Hematopoietic multipotent progenitor cell treated with erythropoietin and hydrocortisone succinate and interleukin-3 and kit ligand, for 8 days (in vitro differentiated cells): ENCODE results near the gene CXCR4.

Experiments used
- DNase-seq: peaks from one replicate; pipeline ENCODE4 v3.0.0-alpha.2; 2015

The CXCR4 gene

DNA sequence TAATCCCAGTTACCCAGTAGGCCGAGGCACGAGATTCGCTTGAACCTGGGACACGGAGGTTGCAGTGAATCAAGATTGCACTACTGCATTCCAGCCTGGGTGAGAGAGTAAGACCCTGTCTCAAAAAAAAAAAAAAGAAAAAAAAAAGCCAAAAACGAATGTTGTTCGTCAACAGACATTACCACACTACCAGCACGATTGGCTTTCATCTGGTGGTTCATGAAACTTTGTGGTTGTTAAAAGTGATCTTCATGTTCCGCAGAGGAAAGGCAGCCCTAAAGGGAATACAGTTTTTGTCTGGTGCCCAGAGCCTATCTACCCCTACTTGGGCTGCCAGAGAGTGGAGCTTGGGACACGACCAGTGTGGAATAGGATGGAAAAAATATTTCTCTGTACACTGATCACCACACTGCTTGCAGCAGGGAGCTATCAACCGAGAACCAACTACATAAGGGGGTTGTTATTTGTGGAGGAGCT lies 13.6 kb upstream of the CXCR4 start:
- DNase-seq, result no peak

DNA sequence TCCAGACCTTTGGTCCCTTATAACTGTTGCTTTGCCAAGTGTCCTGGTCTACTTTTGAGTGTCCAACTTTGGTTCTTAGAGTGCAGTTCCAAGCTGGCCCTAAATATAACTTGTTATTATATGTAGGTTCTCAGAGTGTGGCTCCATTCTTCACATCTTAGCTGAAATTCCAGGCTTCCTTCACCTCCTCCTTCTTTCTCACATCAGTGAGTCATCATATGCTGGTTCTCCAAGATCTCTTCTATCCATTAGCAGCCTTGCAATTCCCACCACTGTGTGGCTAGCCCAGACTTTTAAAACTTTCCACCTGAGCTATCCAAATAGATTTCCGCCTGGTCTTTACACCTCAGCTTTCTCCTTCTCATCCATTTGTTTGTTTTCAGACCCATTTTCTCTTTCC lies 12.6 kb upstream of the CXCR4 start:
- no peak for DNase-seq

DNA sequence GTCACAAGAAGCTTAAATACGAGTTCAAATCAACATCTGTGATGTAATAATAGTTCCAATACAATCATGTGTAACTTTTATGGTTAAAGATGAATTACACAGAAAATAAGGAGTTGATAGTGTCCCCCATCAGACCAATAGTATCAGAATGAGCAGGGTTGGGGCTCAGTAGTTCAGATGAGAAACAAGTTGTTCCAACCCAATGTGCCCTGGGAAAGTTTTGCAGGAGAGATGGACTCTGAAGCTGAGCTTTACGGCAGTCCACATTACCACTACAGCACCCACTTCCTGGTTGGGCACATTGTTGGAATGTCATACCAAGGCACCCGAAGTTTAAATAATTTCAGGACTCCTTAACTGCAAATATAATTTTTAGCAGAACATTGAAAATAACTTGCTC lies 12.1 kb upstream of the CXCR4 start:
- DNase-seq, result no peak

DNA sequence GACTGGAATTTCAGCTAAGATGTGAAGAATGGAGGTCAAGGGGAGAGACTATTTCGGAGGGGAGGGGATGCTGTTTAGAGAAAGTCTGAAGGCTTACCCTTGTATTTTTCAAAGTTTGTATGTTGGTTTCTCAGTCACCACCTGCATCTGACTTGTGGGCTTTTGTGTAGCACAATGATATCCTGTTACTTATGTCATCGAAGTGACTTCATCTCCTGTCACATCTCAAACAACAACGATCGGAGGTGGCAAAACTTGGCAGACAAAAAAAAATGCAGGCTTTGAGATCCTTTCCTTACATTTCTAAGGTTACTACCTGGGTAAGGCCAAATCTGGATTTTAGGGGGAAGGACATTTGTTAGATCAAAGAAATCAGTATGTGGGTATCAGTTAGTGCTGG lies 11.7 kb upstream of the CXCR4 start:
- no peak for DNase-seq

DNA sequence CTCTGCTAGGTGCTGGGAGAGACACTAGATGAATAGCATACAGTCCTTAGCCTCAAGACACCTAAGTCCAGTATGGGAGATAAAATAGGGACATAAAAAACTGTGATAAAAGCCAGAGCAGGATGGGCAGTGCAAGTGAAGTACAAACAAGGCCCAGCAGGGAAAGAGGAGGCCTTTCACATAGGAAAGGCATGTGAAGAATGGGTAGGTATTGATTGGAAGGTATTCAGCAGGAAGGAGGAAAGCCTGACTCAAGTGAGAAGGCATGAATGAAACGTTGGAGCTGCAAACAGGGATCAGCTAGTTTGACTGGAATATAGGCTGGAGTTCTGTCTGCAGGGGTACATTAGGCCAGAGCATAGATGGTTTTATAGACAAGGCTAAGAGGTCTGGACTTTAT lies 11.0 kb upstream of the CXCR4 start:
- no peak for DNase-seq

DNA sequence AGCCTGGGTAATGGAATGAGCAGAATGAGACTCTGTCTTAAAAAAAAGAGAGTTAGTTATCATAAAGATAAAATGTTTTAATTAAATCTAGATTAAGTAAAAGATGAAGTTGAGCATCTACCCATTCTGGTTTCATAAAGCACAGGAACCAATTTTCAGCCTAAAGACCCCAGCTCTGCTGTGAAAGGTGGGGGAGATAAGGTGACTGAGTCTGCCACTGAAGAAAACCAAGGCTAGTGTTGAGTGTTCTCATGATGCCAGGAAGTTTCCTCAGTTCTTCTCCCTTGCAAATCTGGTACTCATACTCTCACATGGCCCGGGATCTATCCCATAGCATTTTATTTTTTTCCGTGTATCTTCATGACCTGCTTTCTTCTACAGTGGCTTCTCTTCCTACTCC lies 10.4 kb upstream of the CXCR4 start:
- DNase-seq, result no peak

DNA sequence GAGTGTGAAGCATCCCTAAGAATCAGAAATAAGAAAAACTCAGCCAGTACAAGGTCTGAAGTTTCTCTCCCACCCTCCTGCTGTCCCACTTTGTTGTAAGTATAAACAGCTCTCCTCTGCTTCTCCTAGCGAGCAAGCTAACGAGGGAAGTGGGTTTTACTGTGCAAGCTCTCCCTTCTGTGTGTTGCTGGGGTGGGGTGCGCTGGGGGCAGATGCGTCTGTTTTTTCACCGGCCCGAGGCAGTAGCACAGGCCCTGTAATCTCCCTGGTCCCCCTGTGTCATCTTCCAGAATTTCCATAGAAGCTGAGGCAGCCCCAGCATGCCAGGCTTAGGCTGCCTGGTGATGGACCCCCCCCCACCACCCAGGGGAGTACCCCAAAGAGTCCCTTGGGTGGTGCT lies 9.4 kb upstream of the CXCR4 start:
- no peak for DNase-seq

DNA sequence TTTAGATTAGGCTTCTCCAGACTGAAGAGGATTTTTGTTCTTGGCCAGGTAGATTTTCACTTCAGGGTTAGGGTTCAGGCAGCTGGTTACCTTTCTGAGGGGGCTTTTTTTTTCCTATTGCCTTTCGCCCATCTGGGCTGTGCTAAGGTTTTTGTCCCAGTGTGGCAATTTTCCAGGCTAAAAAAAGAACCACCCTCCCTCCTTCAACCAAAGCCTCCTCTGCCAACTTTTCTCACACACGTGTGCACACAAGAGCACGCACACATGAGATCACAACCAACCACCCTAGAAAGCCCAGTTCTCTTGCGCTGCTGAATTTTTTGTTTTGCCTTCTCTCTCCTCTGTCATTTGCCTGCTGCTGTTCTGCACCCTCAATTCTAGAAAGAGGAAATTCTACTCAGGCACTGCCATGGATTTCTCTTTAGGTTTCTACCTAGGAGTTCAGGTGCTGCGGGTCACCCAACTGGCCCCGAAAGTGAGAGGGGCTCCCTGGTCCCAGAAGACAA lies 8.5 kb upstream of the CXCR4 start:
- no peak for DNase-seq

DNA sequence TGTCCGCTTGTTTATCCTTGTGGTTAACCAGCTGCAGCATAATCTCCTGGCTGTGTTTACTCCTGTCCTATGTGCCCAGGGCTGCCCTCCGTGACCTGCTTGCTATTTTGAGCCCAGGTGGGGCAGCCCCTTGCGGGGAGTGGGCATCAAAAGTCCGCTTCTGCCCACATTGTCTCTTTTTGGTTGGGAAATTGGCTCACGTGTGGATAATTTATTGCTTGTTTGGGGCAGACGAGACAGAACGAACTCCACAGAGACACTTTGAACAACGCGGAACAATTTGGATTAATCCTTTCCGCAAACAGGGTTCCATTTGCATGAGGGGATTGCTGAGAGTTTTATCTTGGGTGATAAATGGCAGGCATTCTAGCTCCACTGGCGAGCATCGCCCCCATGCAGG lies 8.1 kb upstream of the CXCR4 start:
- no peak for DNase-seq

DNA sequence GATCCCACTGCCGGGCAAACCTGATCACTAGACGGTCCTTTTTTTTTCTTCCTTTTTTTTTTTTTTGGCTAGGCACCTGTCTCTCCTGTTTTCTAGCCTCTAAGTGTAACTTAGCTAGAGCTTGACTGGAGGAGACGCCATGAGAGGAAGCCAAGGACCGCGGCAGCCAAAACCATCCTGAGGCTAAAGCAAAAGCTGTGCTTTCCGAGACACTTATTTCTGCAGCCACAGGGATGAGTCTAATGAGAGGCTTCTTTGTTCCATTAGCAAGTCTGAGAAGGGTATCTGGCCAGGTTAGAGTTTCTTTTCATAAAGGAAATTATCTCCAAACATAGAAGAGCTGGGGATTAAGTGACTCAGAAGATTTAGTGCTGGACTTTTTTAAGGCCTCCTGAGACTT lies 7.3 kb upstream of the CXCR4 start:
- DNase-seq, result no peak

DNA sequence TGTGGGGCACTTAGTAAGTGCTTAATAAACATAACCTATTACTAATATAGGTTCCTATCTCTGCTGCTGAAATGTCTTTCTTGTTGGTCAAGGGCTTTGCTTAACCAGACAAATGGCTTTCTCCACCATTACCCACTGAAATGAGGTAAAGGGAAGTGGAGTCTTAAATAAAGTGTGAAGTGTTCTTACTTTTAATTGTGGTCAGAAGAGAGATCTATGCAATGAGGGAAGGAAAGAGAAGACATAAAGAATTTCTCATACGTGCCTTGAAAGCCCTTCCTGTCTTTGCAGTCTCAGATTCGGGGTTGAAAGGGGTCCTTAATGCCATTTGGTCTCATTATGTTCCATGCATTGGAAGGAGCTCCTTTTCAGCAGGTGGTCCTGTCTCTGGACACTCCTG lies 6.9 kb upstream of the CXCR4 start:
- no peak for DNase-seq

DNA sequence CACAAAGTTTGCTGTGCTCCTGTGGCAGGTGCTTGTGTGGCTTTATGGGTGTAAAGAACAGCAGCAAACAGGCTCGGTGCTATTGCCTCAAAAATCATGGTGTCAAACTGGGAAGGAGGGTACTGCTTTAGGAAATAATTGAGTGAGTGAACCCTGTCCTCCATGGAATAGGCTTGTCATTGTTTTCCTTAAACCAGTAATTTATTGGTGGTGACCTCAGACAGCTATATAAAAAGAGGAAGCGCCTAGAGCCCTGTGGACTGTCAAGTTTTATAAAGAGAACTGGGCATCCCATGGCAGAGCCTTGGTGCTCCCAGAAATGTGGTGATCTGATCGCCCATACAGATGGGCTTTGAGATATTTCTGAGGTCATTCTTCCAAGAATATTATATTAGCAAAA lies 4.7 kb upstream of the CXCR4 start:
- no peak for DNase-seq

DNA sequence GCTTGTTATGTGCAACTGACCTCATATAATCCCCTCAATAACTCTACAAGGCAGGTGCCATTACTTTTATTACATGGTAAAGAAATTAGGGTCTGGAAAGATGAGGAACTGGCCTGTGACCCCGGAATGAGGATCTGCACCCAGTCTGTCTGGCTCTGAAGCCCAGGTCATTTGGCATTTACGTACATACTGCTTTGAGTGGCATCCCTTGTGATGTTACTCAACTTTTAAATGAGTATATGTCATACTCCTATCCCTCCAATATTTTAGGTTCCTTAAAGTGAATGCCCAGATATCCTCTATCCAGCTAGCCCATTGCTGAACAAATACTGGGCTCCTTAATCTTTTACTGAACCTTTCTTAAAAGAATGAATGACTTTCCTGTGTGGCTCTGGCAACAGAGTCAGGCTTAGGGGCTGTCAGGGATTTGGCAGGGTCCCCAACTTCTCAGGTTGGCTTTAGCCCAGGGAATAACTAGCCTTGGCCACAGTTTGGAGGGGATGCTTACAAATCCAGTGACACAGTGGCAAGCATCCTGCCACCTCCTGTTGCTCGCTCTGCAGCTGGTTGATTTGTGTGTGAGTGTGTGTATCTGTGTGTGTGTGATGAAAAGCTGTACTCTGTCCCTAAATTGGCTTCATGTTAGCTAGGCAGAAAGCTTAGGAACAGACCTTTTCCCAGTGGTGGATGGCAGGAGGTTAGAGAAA lies 3.4 kb upstream of the CXCR4 start:
- DNase-seq, result no peak

DNA sequence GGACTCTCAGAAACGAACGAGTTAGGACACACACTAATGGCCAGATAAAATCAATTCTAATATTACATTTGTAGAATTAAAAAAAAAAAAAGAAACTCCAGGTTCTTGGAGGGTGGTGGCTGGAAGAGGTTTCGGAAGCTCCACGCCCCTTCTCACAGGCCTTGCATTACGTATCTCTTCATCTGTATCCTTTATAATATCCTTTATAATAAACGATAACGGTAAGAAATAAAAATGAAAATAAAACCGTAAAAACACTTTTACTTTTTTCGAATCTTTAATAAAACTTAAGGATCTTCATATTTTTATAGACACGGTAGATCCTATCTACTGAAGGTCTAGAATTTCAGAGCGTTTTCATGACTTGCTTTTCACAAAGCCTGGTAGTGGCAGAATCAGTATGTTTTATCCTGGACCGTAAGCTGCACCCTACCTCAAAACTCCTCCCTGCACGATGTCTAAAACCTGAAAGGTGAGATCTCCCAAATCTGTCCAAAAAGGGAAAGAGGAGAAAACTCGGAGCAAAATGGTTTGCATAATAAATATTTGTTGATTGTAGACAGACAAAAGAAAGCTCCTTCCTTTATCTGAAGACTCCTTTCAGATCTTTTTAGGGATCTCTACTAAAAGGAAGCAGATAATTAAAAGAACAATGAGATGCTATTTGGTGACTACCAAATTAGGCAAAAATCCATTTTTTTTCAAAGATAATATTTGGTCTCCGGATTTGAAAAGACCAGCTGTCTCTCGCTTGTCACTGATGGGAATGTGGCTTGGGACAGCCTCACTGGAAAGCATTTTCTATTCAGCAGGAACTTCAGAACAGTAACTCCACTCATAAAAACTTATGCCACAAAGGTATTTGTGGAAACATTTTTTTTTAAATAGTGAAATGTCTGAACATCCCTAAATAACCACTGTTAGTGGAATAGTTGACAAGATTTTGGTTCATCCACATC lies 2.0 kb upstream of the CXCR4 start:
- DNase-seq, result no peak

DNA sequence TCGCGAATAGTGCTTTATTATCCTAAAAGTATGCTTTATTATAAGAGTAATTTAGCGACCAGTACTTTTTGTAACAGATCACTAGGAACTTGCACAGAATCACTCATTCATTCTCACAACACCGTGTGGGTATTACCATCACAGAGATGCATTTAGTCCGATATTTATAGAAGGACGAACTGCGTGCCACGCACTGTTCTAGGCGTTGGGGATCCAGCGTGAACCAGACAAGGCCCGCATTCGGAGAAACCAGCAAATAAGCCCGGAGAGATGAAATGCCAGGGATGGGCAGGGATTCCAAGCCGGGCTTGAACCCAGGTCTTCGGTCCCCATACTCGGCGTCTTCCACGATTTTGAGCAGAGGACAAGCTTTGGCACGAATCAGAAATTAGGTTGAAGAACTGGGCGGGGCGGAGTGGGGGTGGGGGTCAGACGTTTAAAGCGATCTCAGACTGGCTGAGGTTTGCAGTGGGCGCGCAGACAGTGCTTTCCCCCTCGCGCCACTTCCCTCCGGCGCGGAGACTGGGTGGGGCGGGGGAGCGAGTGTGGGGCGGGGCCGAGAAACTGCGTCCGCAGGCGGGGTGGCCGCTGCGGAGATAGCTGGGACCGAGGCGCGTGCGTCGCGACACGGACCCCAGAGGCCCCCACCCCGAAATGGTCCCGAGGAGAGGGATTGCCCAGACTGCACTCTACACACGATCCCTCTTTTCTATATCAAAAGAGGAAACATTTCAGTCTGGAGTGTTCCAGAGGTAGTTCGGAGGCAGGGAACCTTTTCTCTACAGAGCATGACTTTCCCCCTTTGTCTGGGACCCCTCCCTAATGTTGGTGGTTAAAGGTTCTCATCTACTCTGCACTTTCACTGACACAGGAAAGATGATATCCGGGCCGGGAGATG lies 1.1 kb upstream of the CXCR4 start:
- DNase-seq, result no peak

DNA sequence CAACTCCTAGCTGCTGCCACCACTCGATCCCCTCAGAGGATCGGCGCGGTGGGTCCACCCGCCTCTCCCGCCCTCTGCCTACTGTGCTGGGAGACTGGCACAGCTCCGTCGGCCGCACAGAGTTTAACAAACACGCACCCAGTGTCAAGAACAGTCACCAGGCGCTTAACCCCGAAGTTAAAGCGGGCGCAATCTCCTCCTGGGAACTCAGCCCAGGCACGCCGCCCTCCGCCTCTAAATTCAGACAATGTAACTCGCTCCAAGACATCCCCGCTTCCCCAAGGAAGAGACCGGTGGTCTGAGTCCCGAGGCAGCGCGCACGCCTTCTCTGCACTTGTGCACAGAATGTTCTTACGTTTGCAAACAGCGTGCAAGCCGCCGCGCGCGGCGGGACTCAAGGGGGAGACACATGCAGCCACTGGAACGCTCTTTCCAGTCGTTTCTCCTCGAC lies 533 bp downstream of the CXCR4 start:
- DNase-seq, result peak; percentile 56

DNA sequence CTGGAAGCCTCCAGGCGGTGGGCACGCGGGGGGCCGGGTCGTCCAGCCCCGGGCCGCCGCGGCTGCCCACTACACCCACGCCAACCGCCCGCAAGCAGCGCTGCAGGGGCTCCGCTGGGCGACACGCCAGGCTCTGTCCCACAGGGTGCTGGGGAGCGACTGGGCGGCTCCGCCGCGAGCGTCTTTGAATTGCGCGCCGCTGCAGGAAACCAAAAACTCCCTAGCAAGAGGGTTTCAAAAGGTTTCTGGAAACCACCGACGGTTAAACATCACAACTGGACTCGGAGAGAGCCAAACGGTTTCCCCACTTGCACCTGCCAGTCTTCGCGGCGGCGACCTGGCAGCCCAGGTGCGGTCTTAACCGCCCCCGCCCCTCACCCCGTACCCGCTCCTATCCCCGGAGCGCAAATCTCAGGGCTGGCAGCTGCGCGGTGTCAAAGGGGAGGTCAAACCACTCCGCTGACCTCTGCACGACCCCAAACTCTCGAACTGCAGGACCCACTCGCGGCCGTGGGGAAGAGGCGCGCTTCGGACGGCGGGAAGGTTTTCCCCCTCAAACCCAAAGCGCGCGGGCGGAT lies 1.0 kb downstream of the CXCR4 start:
- no peak for DNase-seq

DNA sequence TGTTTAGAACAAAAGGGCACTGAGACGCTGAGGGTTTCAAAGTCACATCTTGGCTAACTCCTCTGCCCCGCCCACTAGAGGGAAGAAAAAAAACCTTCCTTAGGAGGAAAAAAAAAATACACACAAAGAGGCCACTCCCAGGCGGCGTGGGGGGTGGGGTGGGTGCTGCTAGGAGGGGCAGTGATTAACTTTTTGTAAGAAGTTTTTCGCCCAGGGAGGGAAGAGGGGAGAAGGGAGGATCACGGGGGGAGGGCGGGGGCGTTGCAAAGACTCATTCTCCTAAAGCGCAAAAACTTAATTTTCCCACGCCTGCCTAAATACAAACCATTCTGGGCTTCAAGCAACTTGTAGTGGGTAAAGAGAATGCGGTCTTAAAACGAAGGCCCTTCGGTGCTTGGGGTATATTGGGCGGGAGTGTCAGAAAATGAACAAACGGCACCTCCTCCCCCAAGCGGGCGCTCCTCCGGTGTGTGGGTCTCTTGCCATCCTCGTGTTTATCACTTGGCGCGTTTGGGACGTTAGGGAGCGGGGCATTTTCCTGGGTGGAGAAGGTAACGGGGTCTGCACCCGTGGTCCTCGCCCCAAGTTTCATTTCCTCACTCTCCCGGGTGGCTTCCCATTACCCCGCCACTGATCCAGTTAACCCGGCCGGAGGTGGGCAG lies 1.7 kb downstream of the CXCR4 start:
- DNase-seq, result peak; percentile 61

DNA sequence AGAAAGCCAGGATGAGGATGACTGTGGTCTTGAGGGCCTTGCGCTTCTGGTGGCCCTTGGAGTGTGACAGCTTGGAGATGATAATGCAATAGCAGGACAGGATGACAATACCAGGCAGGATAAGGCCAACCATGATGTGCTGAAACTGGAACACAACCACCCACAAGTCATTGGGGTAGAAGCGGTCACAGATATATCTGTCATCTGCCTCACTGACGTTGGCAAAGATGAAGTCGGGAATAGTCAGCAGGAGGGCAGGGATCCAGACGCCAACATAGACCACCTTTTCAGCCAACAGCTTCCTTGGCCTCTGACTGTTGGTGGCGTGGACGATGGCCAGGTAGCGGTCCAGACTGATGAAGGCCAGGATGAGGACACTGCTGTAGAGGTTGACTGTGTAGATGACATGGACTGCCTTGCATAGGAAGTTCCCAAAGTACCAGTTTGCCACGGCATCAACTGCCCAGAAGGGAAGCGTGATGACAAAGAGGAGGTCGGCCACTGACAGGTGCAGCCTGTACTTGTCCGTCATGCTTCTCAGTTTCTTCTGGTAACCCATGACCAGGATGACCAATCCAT lies 2.7 kb downstream of the CXCR4 start:
- no peak for DNase-seq

DNA sequence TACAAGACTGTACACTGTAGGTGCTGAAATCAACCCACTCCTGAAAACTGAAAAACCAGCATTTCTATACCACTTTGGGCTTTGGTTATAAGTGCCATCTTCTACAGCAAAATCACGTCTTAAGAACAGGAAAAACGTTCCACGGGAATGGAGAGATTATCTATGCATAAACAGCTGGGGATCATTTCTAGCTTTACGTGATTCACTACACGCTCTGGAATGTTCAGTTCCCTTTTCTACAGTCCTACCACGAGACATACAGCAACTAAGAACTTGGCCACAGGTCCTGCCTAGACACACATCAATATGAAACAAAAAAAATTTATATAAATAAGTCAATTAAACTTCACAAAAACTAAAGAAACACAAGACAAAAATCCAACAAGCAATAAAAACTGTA lies 3.6 kb downstream of the CXCR4 start:
- DNase-seq, result no peak

DNA sequence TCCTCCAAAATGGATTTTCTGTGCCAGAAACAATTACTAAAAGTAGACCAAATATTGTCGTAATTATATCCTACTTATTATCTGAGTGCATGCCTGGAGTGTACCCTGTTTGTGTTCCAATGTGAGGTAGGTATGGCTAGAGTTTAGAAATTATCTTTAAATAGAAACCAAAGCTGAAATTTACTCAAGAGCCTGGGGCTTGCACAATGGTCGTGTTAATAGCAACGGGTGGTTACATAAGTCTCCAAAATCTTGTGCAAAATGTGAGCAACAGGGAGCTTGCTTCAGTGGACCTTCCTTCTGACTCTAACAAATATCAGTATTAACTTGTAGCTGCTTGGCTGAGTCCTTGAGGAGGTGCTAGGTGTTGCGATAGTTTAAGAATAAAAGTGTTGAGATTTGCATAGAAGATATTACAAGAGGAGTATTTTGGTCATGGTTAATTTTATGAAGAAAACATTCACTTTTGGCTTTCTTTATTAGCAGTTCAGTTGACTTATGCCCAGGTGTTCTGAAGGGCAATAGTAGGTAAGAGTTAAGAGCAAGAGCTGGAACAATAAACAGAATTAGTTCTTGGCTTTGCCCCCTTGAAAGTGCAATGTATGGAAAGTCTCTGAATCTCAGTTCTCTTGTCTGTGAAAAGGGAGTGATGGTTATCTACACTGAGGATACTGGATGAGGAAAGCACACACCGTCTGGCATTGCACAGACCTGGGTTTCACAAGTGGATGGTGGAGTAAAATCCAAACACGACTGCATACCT lies 4.6 kb downstream of the CXCR4 start:
- DNase-seq, result no peak
